CD14-positive monocyte (primary cell): ENCODE results near the gene TGIF2. TPM values are rescaled to one million over a fixed set of nuclear protein-coding genes. Genes with fewer than 3 reads are reported as not detected.

Experiments used
- DNase-seq, 3 donors: peaks; one replicate each; pipeline ENCODE4 v3.0.0-alpha.2; 2011 to 2022
- H2AFZ ChIP-seq: 2 replicates; pipeline ENCODE4 v1.6.0; 2012; ENCODE audit warnings: mild to moderate bottlenecking, low read depth, low read length, inconsistent platforms; ENCODE audit not compliant: insufficient read depth, poor library complexity, severe bottlenecking
- H3K27ac ChIP-seq, 2 donors: 1 replicate in 1 of 2; 2 replicates in 1 of 2; pipeline ENCODE4 v1.5.1; 2012 to 2013; ENCODE audit warnings: low read length in 2 of 2, control low read depth in 1 of 2, inconsistent platforms in 1 of 2, low read depth in 1 of 2, mild to moderate bottlenecking in 1 of 2
- H3K27me3 ChIP-seq, 2 donors: one replicate each; pipeline versions ENCODE4 v1.6.0 to v1.6.1; 2011 to 2013; ENCODE audit warnings: low read length in 2 of 2; ENCODE audit not compliant: control insufficient read depth in 2 of 2, insufficient read depth in 2 of 2
- H3K36me3 ChIP-seq, 2 donors: replicated peaks in 1 of 2; 1 replicate in 1 of 2; 2 replicates in 1 of 2; pipeline versions ENCODE4 v1.5.1 to v1.6.1; 2012 to 2013; ENCODE audit warnings: low read length in 2 of 2, control low read depth in 1 of 2, inconsistent platforms in 1 of 2, mild to moderate bottlenecking in 1 of 2; ENCODE audit not compliant: insufficient read depth in 2 of 2, control insufficient read depth in 1 of 2
- H3K4me1 ChIP-seq, 2 donors: 1 replicate in 1 of 2; 2 replicates in 1 of 2; pipeline versions ENCODE4 v1.5.1 to v1.6.1; 2012 to 2013; ENCODE audit warnings: low read length in 2 of 2, control low read depth in 1 of 2, inconsistent platforms in 1 of 2, mild to moderate bottlenecking in 1 of 2, moderate library complexity in 1 of 2; ENCODE audit not compliant: insufficient read depth in 2 of 2, control insufficient read depth in 1 of 2
- H3K4me2 ChIP-seq: replicated peaks from 2 replicates; pipeline ENCODE3; 2012; ENCODE audit warnings: low read length, moderate library complexity, mild to moderate bottlenecking; ENCODE audit not compliant: poor library complexity, severe bottlenecking; ENCODE audit errors: extremely low read depth
- H3K4me3 ChIP-seq, 3 experiments: fragments of 200-600 bp in 1 of 3; sonication (generic) in 1 of 3; replicated peaks in 1 of 3; 1 replicate in 2 of 3; 2 replicates in 1 of 3; pipeline ENCODE4 v1.5.1; 2011 to 2013; ENCODE audit warnings: low read length in 3 of 3, mild to moderate bottlenecking in 3 of 3, control low read depth in 2 of 3, low read depth in 2 of 3, inconsistent platforms in 1 of 3, moderate library complexity in 1 of 3
- H3K79me2 ChIP-seq: 2 replicates; pipeline ENCODE4 v1.6.0; 2012; ENCODE audit warnings: mild to moderate bottlenecking, control low read depth, inconsistent platforms, low read length, moderate library complexity; ENCODE audit not compliant: insufficient read depth
- H3K9ac ChIP-seq: 2 replicates; pipeline ENCODE4 v1.6.0; 2017; ENCODE audit warnings: low read length, mild to moderate bottlenecking; ENCODE audit not compliant: insufficient read depth, poor library complexity, severe bottlenecking
- H3K9me3 ChIP-seq, 2 donors: replicated peaks in 1 of 2; 1 replicate in 1 of 2; 2 replicates in 1 of 2; pipeline versions ENCODE4 v1.5.1 to v1.6.1; 2012 to 2013; ENCODE audit warnings: low read length in 2 of 2, control low read depth in 1 of 2; ENCODE audit not compliant: control insufficient read depth in 1 of 2, insufficient read depth in 1 of 2
- H4K20me1 ChIP-seq: 2 replicates; pipeline ENCODE4 v1.6.0; 2012; ENCODE audit warnings: mild to moderate bottlenecking, low read length, control low read depth, moderate library complexity; ENCODE audit not compliant: insufficient read depth
- H3K27ac Mint-ChIP-seq, 7 donors: one replicate each; pipeline ENCODE4 v1.8.0; 2020; ENCODE audit warnings: mild to moderate bottlenecking in 7 of 7, mixed read lengths in 7 of 7, moderate library complexity in 6 of 7, inconsistent platforms in 2 of 7
- H3K27me3 Mint-ChIP-seq, 3 donors: one replicate each; pipeline ENCODE4 v1.8.0; 2021 to 2022; ENCODE audit warnings: low read depth in 3 of 3, mild to moderate bottlenecking in 3 of 3, mixed read lengths in 3 of 3, moderate library complexity in 3 of 3, inconsistent platforms in 1 of 3
- H3K36me3 Mint-ChIP-seq, 2 donors: one replicate each; pipeline ENCODE4 v1.8.0; 2020; ENCODE audit warnings: mixed read lengths in 2 of 2, inconsistent platforms in 1 of 2, mild to moderate bottlenecking in 1 of 2
- H3K4me1 Mint-ChIP-seq: one replicate; pipeline ENCODE4 v1.8.0; 2020; ENCODE audit warnings: mild to moderate bottlenecking, mixed read lengths
- H3K4me3 Mint-ChIP-seq, 2 donors: one replicate each; pipeline ENCODE4 v1.8.0; 2020; ENCODE audit warnings: mild to moderate bottlenecking in 2 of 2, mixed read lengths in 2 of 2, moderate library complexity in 1 of 2
- H3K9me3 Mint-ChIP-seq, 7 donors: one replicate each; pipeline ENCODE4 v1.8.0; 2020 to 2022; ENCODE audit warnings: mixed read lengths in 7 of 7, mild to moderate bottlenecking in 6 of 7, moderate library complexity in 6 of 7, inconsistent platforms in 2 of 7
- WGBS: methylation state at CpG from one replicate; pipeline ENCODE4 v1.1.5; 2013; ENCODE audit warnings: missing lambda C conversion rate; ENCODE audit not compliant: insufficient coverage; 5-methylcytosine and 5-hydroxymethylcytosine counted together
- intact Hi-C, 2 donors: fragments of 100-400 bp; cut with micrococcal nuclease; formaldehyde crosslinking; loops; one replicate each; pipeline versions ENCODE4 v1.15.0 to v1.15.1; 2023
- polyA plus RNA-seq, 3 donors: library from polyadenylated mRNA; depleted of rRNA in 1 of 3; unstranded in 2 of 3; stranded (reverse) in 1 of 3; fragments of 300-500 nt in 2 of 3; fragments of >200 nt in 1 of 3; fragmentation: Illumina TruSeq in 2 of 3; gene quantifications; 1 replicate in 2 of 3; 2 replicates in 1 of 3; pipeline ENCODE4 v1.2.3, GENCODE V29; 2012 to 2021
- TF ChIP-seq, protein P1 (sequence below): fragments of 200-600 bp; IDR thresholded peaks from one replicate; pipeline ENCODE4 v1.8.0; 2022; ENCODE audit warnings: antibody characterized with exemption, mild to moderate bottlenecking

Gene TGIF2
- polyA plus RNA-seq, 3 donors: 11.0 to 15.9 (median 12.2) TPM

DNA sequence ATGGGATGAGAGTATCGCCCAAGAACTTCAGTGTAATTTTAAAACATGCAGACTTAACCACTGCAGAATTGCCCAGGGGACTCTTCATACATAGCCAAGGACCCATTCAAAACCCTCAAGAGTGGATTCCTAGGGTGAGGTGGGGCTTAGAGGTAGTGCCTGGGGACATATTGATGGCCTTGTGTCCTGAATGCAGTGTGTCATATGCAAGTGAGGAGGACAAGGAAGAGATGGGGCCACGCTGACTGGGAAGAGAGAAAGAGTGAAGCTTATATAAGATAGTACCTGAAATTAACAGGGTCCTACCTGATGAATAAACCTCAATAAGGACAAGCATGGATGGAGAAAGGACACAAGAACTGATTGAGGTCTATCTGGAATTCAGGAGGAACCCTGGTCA, 18.1 kb upstream of the TGIF2 start:
- no peak overlapping the region for H3K27ac ChIP-seq
- no peaks in the 10 kb centered on the region for H4K20me1 ChIP-seq
- H3K36me3 ChIP-seq: no peaks in the 10 kb centered on the region
- DNase-seq: no peak
- TF ChIP-seq, protein P1, sequence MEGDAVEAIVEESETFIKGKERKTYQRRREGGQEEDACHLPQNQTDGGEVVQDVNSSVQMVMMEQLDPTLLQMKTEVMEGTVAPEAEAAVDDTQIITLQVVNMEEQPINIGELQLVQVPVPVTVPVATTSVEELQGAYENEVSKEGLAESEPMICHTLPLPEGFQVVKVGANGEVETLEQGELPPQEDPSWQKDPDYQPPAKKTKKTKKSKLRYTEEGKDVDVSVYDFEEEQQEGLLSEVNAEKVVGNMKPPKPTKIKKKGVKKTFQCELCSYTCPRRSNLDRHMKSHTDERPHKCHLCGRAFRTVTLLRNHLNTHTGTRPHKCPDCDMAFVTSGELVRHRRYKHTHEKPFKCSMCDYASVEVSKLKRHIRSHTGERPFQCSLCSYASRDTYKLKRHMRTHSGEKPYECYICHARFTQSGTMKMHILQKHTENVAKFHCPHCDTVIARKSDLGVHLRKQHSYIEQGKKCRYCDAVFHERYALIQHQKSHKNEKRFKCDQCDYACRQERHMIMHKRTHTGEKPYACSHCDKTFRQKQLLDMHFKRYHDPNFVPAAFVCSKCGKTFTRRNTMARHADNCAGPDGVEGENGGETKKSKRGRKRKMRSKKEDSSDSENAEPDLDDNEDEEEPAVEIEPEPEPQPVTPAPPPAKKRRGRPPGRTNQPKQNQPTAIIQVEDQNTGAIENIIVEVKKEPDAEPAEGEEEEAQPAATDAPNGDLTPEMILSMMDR: no peak
- H3K9me3 ChIP-seq: no peaks in the 10 kb centered on the region
- H3K9ac ChIP-seq: no peak overlapping the region
- no peak overlapping the region for H2AFZ ChIP-seq
- H3K79me2 ChIP-seq: no peaks in the 10 kb centered on the region
- Mint-ChIP-seq H3K4me3 (no peak overlapping the region), H3K36me3 (no peaks in the 10 kb centered on the region), H3K9me3 (no peaks in the 10 kb centered on the region), H3K4me1 (peaks cover 6% of the 10 kb centered on the region), H3K27ac (no peak overlapping the region), H3K27me3 (peaks cover 0 to 3% (median 2%) of the 10 kb centered on the region in 3 donors)
- H3K4me3 ChIP-seq: no peak overlapping the region
- no peak overlapping the region for H3K4me2 ChIP-seq
- intact Hi-C loops: loop anchor here (5.0 to 10.0 kb wide), 3 partner anchors 37 to 200 kb away; partner anchors contain the start of gene RAB5IF (in 2 of the 2)
- peaks cover 3 to 4% of the 10 kb centered on the region in 2 donors for H3K4me1 ChIP-seq
- no peaks in the 10 kb centered on the region for H3K27me3 ChIP-seq
- WGBS: no CpG with 5 or more reads among the region's 2 CpGs

DNA sequence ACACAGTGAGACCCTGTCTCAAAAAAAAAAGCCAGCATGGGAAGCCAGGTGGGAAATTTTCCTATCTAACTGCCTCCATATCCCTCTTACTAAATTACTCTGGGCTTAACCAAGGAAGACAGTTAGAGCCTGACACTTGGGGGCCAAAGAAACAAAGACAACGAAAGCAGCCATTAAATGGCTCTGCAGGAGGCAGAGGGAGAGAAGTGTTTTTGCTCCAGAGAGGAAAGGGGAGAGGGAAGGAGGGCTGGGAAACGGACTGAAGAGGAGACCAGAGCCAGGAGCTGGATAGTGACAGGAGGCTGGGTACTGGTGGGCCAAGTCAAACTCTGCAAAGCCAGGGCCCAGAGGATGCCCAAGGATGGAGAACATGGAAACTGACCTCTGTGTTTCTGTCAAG, 10.7 kb upstream of the TGIF2 start:
- Histone ChIP-seq H3K4me1 (no peaks in the 10 kb centered on the region), H3K27ac (no peak overlapping the region), H3K27me3 (no peaks in the 10 kb centered on the region), H3K9me3 (peaks cover 5 to 13% of the 10 kb centered on the region in 2 donors), H3K79me2 (no peaks in the 10 kb centered on the region), H4K20me1 (no peaks in the 10 kb centered on the region), H3K4me2 (no peak overlapping the region), H2AFZ (no peak overlapping the region), H3K4me3 (no peak overlapping the region), H3K36me3 (no peaks in the 10 kb centered on the region), H3K9ac (no peak overlapping the region)
- Mint-ChIP-seq H3K36me3 (no peaks in the 10 kb centered on the region), H3K4me3 (no peak overlapping the region), H3K9me3 (peaks cover 6 to 15% (median 7%) of the 10 kb centered on the region in 7 donors), H3K27ac (peak overlapping the region in 1 of 7 donors; percentile 68), H3K4me1 (no peaks in the 10 kb centered on the region), H3K27me3 (no peaks in the 10 kb centered on the region)
- intact Hi-C loops: no loop called here
- WGBS: 95% methylated on average over 2 of the region's 2 CpGs
- TF ChIP-seq, protein P1: no peak
- no peak for DNase-seq
